GM21717 (cell line): ENCODE measurements around the gene DMAC2.
A peak's percentile ranks its signal among the peaks of the same experiment; 100 is the strongest.
"Not testable (repeated sequence)": the region's sequence is repeated elsewhere in the genome, so short reads cannot be mapped to it uniquely, and the experiment has no call there.

Experiments used
- ATAC-seq: cut with Tn5 transposase; IDR thresholded peaks from one replicate; pipeline ENCODE4 v1.9.1; 2021; ENCODE audit warnings: mild to moderate bottlenecking, moderate library complexity; ENCODE audit not compliant: unreplicated experiment

Gene DMAC2

DNA sequence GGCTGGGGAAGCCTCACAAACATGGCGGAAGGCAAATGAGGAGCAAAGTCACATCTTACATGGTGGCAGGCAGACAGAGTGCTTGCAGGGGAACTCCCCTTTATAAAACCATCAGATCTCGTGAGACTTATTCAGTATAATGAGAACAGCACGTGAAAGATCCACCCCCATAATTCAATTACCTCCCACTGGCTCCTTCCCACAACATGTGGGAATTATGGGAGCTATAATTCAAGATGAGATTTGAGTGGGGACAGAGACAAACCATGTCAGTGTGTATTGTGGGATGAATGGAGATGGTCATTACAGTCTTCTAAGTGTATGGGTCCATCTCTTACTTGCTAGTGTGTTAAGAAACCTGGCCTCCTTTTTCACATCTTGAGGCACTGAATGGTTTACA, 37.7 kb downstream of the DMAC2 start:
- ATAC-seq, result no peak

- ATAC-seq, result no peak
These were observed 38.2 kb downstream of the DMAC2 start for GRCh38 chr19:41401483-41401882.

- no peak for ATAC-seq
These were observed 40.2 kb downstream of the DMAC2 start for GRCh38 chr19:41399525-41399924.

DNA sequence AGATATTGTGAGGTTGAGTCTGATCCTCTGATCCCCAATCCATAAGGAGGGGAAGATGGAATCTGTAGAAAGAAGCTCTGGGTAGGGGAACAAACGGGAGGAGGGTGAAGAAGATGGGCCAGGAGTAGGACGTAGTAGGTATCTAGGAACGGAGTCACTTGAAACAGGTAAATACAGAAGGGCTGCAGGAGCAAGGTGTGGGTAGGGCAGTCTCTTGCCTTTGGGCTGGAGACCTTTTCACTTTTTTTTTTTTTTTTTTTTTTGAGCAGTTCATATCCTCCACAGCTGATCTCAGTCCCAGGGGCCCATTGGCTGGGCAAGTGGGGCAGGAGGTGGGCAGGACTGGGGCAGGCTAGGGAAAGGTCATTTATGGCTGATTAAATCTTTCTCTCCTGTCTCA, 40.6 kb downstream of the DMAC2 start:
- ATAC-seq, result no peak

GRCh38 chr19:41398598-41398997, 41.1 kb downstream of the DMAC2 start:
- no peak for ATAC-seq

DNA sequence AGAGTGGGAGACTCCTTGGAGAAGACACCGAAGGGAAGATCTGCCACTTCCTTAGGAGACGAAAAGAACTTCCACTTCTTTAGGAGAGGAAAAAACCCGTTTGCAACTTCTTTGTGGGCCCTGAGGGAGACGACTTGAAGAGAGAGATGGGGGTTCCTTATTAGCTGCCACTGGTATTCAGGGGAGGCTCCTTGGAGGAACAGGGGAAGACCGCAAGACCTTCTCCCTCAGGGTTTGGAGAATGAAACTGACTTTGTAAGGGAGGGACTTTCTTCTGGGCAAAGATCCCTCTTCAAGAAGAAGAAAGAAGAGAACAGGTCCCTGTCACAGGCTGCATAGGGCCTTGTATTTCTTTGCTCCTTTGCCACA, 41.7 kb downstream of the DMAC2 start:
- no peak for ATAC-seq

GRCh38 chr19:41397086-41398049, 42.3 kb downstream of the DMAC2 start, which contains the start of the genes BCKDHA and EXOSC5:
BCKDHA (plus strand) TSS chr19:41397818; CDS start chr19:41397828, 10 bp downstream.
EXOSC5 (minus strand) TSS chr19:41397359; CDS start chr19:41397328, 31 bp downstream.
- peak; percentile 80 for ATAC-seq

GRCh38 chr19:41395355-41395754, 44.4 kb downstream of the DMAC2 start:
- ATAC-seq, result no peak

- no peak for ATAC-seq
These were observed 46.9 kb downstream of the DMAC2 start for GRCh38 chr19:41392775-41393174.

GRCh38 chr19:41391618-41392017, 48.1 kb downstream of the DMAC2 start:
- no peak for ATAC-seq

DNA sequence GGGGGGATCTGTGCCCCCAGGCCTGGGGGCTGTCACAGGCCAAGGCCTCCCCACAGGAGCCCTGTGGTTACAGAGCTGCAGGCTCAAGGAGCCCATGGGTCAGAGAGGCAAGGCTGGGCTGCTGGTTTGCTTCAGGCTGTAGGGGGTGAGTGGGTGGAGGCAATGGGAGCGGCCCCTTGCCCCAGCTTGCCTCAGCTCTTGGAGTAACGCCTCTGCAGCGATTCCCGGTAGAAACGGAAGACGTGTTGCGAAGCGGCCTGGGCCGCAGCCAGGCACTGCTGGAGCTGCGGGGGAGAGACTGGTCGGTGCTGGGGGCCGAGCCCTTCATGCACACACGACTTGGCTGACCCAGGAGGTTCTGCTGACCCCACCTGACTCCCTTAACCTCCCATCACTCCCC, 53.3 kb downstream of the DMAC2 start:
- no peak for ATAC-seq

DNA sequence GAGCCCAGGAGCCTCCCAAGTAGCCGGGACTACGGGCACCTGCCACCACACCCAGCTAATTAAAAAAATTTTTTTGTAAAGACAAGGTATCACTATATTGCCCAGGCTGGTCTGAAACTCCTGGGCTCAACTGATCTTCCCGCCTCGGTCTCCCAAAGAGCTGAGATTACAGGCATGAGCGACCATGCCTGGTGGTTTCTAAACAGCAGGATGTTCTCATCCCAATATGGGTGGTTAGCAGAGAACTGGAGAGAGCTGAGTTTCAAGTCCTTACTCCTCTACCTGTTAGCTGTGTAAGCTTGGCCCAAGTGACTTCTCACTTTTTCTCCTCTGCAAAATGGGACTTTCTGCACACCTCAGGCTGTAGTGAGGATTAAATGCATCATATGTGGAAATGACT, 55.4 kb downstream of the DMAC2 start:
- ATAC-seq, result no peak

- ATAC-seq, result not testable (repeated sequence)
These were observed 58.2 kb downstream of the DMAC2 start for GRCh38 chr19:41381536-41381935.
